HepG2 (cell line): ENCODE data around the gene TRAP1. TPM values are rescaled to one million over a fixed set of nuclear protein-coding genes. Genes with fewer than 3 reads are reported as not detected.
A peak's percentile ranks its signal among the peaks of the same experiment; 100 is the strongest.

Experiments
- ATF5 ChIP-seq: sonication (generic); formaldehyde crosslinking; IDR thresholded peaks from 2 replicates; pipeline ENCODE4 v1.4.0; 2020; ENCODE audit warnings: mild to moderate bottlenecking, low read depth, missing genetic modification reagents
- BATF2 ChIP-seq: sonication (generic); formaldehyde crosslinking; IDR thresholded peaks from 2 replicates; pipeline ENCODE4 v1.8.0; 2022; ENCODE audit warnings: mild to moderate bottlenecking, missing genetic modification reagents, moderate library complexity
- FOXC1 ChIP-seq: sonication (generic); formaldehyde crosslinking; IDR thresholded peaks from 2 replicates; pipeline ENCODE4 v1.8.0; 2022; ENCODE audit warnings: mild to moderate bottlenecking, missing genetic modification reagents, borderline replicate concordance
- MBNL3 ChIP-seq: fragments of 250-450 bp; sonication (Bioruptor Pico); conservative IDR thresholded peaks from 2 replicates; pipeline ENCODE4 v1.8.0; 2022; ENCODE audit warnings: mild to moderate bottlenecking, inconsistent platforms
- MED1 ChIP-seq: sonication (generic); formaldehyde crosslinking; IDR thresholded peaks from 2 replicates; pipeline ENCODE4 v1.4.0; 2020; ENCODE audit warnings: missing genetic modification reagents
- PHB2 ChIP-seq: fragments of 450-650 bp; IDR thresholded peaks from 2 replicates; pipeline ENCODE4 v1.6.1; 2018; ENCODE audit not compliant: partially characterized antibody
- PRMT3 ChIP-seq: sonication (generic); formaldehyde crosslinking; IDR thresholded peaks from 2 replicates; pipeline ENCODE4 v1.8.1; 2022; ENCODE audit warnings: low read depth, mild to moderate bottlenecking, moderate library complexity, missing genetic modification reagents, borderline replicate concordance
- RORA ChIP-seq: sonication (generic); formaldehyde crosslinking; IDR thresholded peaks from 2 replicates; pipeline ENCODE4 v1.5.0; 2020; ENCODE audit warnings: mild to moderate bottlenecking, missing genetic modification reagents, moderate library complexity
- SALL2 ChIP-seq: sonication (generic); formaldehyde crosslinking; IDR thresholded peaks from 2 replicates; pipeline ENCODE4 v1.8.1; 2023; ENCODE audit warnings: mild to moderate bottlenecking, missing genetic modification reagents, inconsistent platforms
- SMYD3 ChIP-seq: sonication (generic); formaldehyde crosslinking; IDR thresholded peaks from 2 replicates; pipeline ENCODE4 v1.8.1; 2023; ENCODE audit warnings: mild to moderate bottlenecking, missing genetic modification reagents
- SNAPC4 ChIP-seq: sonication (generic); formaldehyde crosslinking; IDR thresholded peaks from 2 replicates; pipeline ENCODE4 v1.4.0; 2020; ENCODE audit warnings: mild to moderate bottlenecking, missing genetic modification reagents
- TBL1XR1 ChIP-seq: fragments of 150-350 bp; IDR thresholded peaks from 2 replicates; pipeline ENCODE4 v1.6.1; 2014; ENCODE audit warnings: borderline replicate concordance, low read length; ENCODE audit not compliant: partially characterized antibody
- ZBTB20 ChIP-seq: sonication (generic); formaldehyde crosslinking; IDR thresholded peaks from 2 replicates; pipeline ENCODE4 v1.8.1; 2023; ENCODE audit warnings: missing genetic modification reagents, low read depth, mild to moderate bottlenecking, borderline replicate concordance
- ZNF816 ChIP-seq: sonication (generic); formaldehyde crosslinking; IDR thresholded peaks from 2 replicates; pipeline ENCODE4 v1.8.0; 2022; ENCODE audit warnings: missing genetic modification reagents, mild to moderate bottlenecking, borderline replicate concordance
- polyA plus RNA-seq, 8 experiments: library from polyadenylated mRNA; depleted of rRNA in 3 of 8; stranded (reverse) in 7 of 8; unstranded in 1 of 8; fragments of >200 nt; fragmentation: Illumina TruSeq in 4 of 8; extraction: Trizol in 4 of 8; gene quantifications; 2 replicates each; pipeline versions ENCODE4 v1.2.1 to v1.2.3, GENCODE V29; 2011 to 2016; ENCODE audit warnings: low read depth in 4 of 8, missing spikeins in 1 of 8, mixed read lengths in 1 of 8; ENCODE audit not compliant: insufficient read depth in 1 of 8
- total RNA-seq, 5 experiments: library from RNA; depleted of rRNA; stranded (reverse); fragments of >200 nt; fragmentation: Illumina TruSeq; extraction: Trizol; gene quantifications; 2 replicates each; pipeline ENCODE4 v1.2.3, GENCODE V29; 2016; ENCODE audit warnings: low read depth in 1 of 5
- TF ChIP-seq, protein P1 (sequence below): sonication (generic); formaldehyde crosslinking; IDR thresholded peaks from 2 replicates; pipeline ENCODE4 v1.5.1; 2020; ENCODE audit warnings: missing genetic modification reagents, mild to moderate bottlenecking, borderline replicate concordance
- TF ChIP-seq, protein P2 (sequence below): sonication (generic); formaldehyde crosslinking; IDR thresholded peaks from 2 replicates; pipeline ENCODE4 v1.5.0; 2020; ENCODE audit warnings: mild to moderate bottlenecking, missing genetic modification reagents
- TF ChIP-seq, protein P3 (sequence below): sonication (generic); formaldehyde crosslinking; IDR thresholded peaks from 2 replicates; pipeline ENCODE4 v1.5.1; 2020; ENCODE audit warnings: missing genetic modification reagents, mild to moderate bottlenecking, borderline replicate concordance

Gene TRAP1
- total and polyA plus RNA-seq, 2 of the 13 experiments (the other 11 are each of a cell fraction or from before 2014, with no cell fraction given), result 127 to 240 TPM

DNA sequence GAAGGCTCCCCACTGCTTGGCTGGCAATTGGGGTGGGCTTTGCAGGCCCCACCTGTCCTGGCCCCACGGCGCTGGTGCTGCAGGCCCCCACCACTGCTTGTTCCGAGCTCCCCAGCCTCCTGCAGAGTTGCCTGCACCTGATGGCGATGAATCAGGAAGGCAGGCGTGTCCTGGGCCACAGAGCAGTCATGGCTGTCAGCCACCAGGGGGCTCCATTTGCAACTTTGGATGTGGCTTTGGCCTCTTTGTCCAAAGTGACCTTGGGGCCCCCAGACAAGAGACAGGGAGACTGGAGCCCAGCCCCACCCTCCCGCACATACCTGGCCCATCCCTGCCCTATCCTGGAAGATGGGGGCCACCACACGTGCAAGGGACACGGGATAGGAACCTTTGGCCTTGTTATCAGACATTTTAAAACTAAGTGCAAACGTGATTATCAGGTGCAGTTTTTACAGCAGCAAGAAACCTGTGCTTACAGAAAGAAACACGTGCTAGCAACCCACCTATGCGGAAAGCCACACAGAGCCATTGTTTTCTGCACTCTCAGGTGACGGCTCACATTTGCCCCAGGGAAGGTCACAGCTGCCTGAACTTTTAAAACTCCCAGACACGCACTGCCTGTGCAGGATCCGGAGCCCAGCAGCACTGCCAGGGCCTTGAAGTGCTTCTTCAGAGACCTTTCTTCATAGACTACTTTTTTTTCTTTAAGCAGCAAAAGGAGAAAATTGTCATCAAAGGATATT lies 62.9 kb downstream of the TRAP1 start, which contains the start of gene DNASE1 (continued):
- TF ChIP-seq ATF5 (no peak), PRMT3 (CRISPR knock-in tag) (no peak), ZBTB20 (CRISPR knock-in tag) (peak; percentile 42; the same call in 1 of the 2 replicates), SNAPC4 (no peak), TBL1XR1 (peak; percentile 30), MED1 (CRISPR knock-in tag) (peak; percentile 59), RORA (CRISPR knock-in tag) (no peak), MBNL3 (CRISPR knock-in tag) (no peak), PHB2 (no peak), SALL2 (no peak), BATF2 (no peak), FOXC1 (no peak), ZNF816 (CRISPR knock-in tag) (no peak), SMYD3 (CRISPR knock-in tag) (no peak)
- TF ChIP-seq, protein P1, sequence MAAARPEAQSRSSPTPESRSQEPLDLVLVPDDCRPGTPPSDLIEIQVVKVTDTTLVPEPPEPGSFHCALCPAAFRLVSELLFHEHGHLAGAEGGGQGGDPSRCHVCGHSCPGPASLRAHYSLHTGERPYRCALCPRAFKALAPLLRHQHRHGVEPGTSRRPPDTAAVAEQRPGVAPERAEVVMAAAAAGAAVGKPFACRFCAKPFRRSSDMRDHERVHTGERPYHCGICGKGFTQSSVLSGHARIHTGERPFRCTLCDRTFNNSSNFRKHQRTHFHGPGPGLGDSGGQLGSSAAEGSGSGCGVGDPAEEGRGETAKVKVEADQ (CRISPR knock-in tag), result 0 out of 2 replicates have a peak, but pooled peaks have one; percentile 49
- TF ChIP-seq, protein P2, sequence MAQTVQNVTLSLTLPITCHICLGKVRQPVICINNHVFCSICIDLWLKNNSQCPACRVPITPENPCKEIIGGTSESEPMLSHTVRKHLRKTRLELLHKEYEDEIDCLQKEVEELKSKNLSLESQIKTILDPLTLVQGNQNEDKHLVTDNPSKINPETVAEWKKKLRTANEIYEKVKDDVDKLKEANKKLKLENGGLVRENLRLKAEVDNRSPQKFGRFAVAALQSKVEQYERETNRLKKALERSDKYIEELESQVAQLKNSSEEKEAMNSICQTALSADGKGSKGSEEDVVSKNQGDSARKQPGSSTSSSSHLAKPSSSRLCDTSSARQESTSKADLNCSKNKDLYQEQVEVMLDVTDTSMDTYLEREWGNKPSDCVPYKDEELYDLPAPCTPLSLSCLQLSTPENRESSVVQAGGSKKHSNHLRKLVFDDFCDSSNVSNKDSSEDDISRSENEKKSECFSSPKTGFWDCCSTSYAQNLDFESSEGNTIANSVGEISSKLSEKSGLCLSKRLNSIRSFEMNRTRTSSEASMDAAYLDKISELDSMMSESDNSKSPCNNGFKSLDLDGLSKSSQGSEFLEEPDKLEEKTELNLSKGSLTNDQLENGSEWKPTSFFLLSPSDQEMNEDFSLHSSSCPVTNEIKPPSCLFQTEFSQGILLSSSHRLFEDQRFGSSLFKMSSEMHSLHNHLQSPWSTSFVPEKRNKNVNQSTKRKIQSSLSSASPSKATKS (CRISPR knock-in tag), result no peak
- TF ChIP-seq, protein P3, sequence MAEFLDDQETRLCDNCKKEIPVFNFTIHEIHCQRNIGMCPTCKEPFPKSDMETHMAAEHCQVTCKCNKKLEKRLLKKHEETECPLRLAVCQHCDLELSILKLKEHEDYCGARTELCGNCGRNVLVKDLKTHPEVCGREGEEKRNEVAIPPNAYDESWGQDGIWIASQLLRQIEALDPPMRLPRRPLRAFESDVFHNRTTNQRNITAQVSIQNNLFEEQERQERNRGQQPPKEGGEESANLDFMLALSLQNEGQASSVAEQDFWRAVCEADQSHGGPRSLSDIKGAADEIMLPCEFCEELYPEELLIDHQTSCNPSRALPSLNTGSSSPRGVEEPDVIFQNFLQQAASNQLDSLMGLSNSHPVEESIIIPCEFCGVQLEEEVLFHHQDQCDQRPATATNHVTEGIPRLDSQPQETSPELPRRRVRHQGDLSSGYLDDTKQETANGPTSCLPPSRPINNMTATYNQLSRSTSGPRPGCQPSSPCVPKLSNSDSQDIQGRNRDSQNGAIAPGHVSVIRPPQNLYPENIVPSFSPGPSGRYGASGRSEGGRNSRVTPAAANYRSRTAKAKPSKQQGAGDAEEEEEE (CRISPR knock-in tag), result no peak
